HEK293 (cell line): ENCODE data around the gene MPP4.

ENCODE experiments used
- CTCF ChIA-PET: fragments of 350-600 bp; formaldehyde crosslinking; extraction: SDS; loops from one replicate; lab custom pipeline; 2021; ENCODE audit warnings: antibody characterized with exemption; lab: Yijun Ruan, JAX
- POLR2A ChIA-PET: fragments of 300-600 bp; formaldehyde crosslinking; extraction: SDS; loops from one replicate; lab custom pipeline; 2020; ENCODE audit warnings: antibody characterized with exemption, inconsistent platforms; lab: Yijun Ruan, JAX
- H3K27ac ChIP-seq: fragments of 200-500 bp; sonication (Bioruptor generic); 2 replicates; pipeline ENCODE4 v1.5.1; 2014; ENCODE audit warnings: low read depth, low read length, control low read depth, inconsistent platforms; ENCODE audit errors: extremely low read depth
- H3K36me3 ChIP-seq, 2 experiments: fragments of 200-500 bp in 1 of 2; sonication (Bioruptor generic) in 1 of 2; 1 replicate in 1 of 2; 2 replicates in 1 of 2; pipeline ENCODE4 v1.5.1; 2014 to 2017; ENCODE audit warnings: inconsistent platforms in 2 of 2, low read length in 2 of 2; ENCODE audit not compliant: control insufficient read depth in 2 of 2, insufficient read depth in 1 of 2
- H3K4me1 ChIP-seq: fragments of 200-500 bp; sonication (Bioruptor generic); 2 replicates; pipeline ENCODE4 v1.5.1; 2014; ENCODE audit warnings: mild to moderate bottlenecking, low read length, inconsistent platforms; ENCODE audit not compliant: control insufficient read depth, insufficient read depth
- H3K4me3 ChIP-seq: 2 replicates; pipeline ENCODE4 v1.5.1; 2011; ENCODE audit warnings: low read depth, mild to moderate bottlenecking, control low read depth, low read length, moderate library complexity
- H3K9me3 ChIP-seq: fragments of 200-500 bp; sonication (Bioruptor generic); 2 replicates; pipeline ENCODE4 v1.5.1; 2014; ENCODE audit warnings: low read depth, low read length, inconsistent platforms; ENCODE audit not compliant: control insufficient read depth, insufficient read depth
- HIC1 ChIP-seq: fragments of 450-650 bp; formaldehyde crosslinking; IDR thresholded peaks from 2 replicates; pipeline ENCODE4 v1.5.1; 2016; ENCODE audit warnings: missing biosample characterization, missing genetic modification characterization
- HOXA7 ChIP-seq: sonication (generic); formaldehyde crosslinking; IDR thresholded peaks from 2 replicates; pipeline ENCODE4 v1.8.1; 2022; ENCODE audit warnings: missing genetic modification reagents, borderline replicate concordance
- OSR2 ChIP-seq: fragments of 450-650 bp; formaldehyde crosslinking; IDR thresholded peaks from 2 replicates; pipeline ENCODE4 v1.5.1; 2016; ENCODE audit warnings: missing biosample characterization, missing genetic modification characterization
- ZBTB20 ChIP-seq: fragments of 450-650 bp; formaldehyde crosslinking; IDR thresholded peaks from 2 replicates; pipeline ENCODE4 v1.5.1; 2016; ENCODE audit warnings: missing biosample characterization, missing genetic modification characterization
- ZNF2 ChIP-seq: fragments of 450-650 bp; formaldehyde crosslinking; IDR thresholded peaks from 2 replicates; pipeline ENCODE4 v1.5.1; 2016; ENCODE audit warnings: missing biosample characterization, missing genetic modification characterization
- ZNF202 ChIP-seq: fragments of 450-650 bp; formaldehyde crosslinking; IDR thresholded peaks from 2 replicates; pipeline ENCODE4 v1.5.1; 2016; ENCODE audit warnings: missing biosample characterization, missing genetic modification characterization, borderline replicate concordance
- ZNF24 ChIP-seq: fragments of 450-650 bp; formaldehyde crosslinking; IDR thresholded peaks from 2 replicates; pipeline ENCODE4 v1.5.1; 2016; ENCODE audit warnings: missing biosample characterization, missing genetic modification characterization
- ZNF274 ChIP-seq, 2 experiments: fragments of 200-500 bp in 1 of 2; fragments of 450-650 bp in 1 of 2; sonication (Bioruptor generic) in 1 of 2; formaldehyde crosslinking in 1 of 2; IDR thresholded peaks; 2 replicates each; pipeline versions ENCODE4 v1.5.1 to v1.6.1; 2014 to 2016; ENCODE audit warnings: borderline replicate concordance in 1 of 2, inconsistent platforms in 1 of 2, low read length in 1 of 2, missing biosample characterization in 1 of 2, missing genetic modification characterization in 1 of 2
- ZNF404 ChIP-seq: fragments of 450-650 bp; formaldehyde crosslinking; IDR thresholded peaks from 2 replicates; pipeline ENCODE4 v1.5.1; 2017; ENCODE audit warnings: missing biosample characterization, missing genetic modification characterization
- ZNF426 ChIP-seq: fragments of 450-650 bp; formaldehyde crosslinking; IDR thresholded peaks from 2 replicates; pipeline ENCODE4 v1.5.1; 2017; ENCODE audit warnings: missing biosample characterization, missing genetic modification characterization, mild to moderate bottlenecking, inconsistent platforms, moderate library complexity
- ZNF473 ChIP-seq: fragments of 450-650 bp; formaldehyde crosslinking; IDR thresholded peaks from 2 replicates; pipeline ENCODE4 v1.5.1; 2017; ENCODE audit warnings: missing biosample characterization, missing genetic modification characterization
- ZNF488 ChIP-seq: fragments of 450-650 bp; formaldehyde crosslinking; IDR thresholded peaks from 2 replicates; pipeline ENCODE4 v1.5.1; 2016; ENCODE audit warnings: missing biosample characterization, missing genetic modification characterization
- ZNF518A ChIP-seq: fragments of 450-650 bp; formaldehyde crosslinking; conservative IDR thresholded peaks from 2 replicates; pipeline ENCODE4 v1.5.1; 2016; ENCODE audit warnings: low read depth, missing biosample characterization, missing genetic modification characterization
- ZNF549 ChIP-seq: fragments of 450-650 bp; IDR thresholded peaks from 2 replicates; pipeline ENCODE4 v1.5.1; 2018; ENCODE audit warnings: missing biosample characterization, missing genetic modification characterization, mild to moderate bottlenecking, inconsistent platforms, moderate library complexity
- ZNF658 ChIP-seq: fragments of 450-650 bp; formaldehyde crosslinking; IDR thresholded peaks from 2 replicates; pipeline ENCODE4; 2016; ENCODE audit warnings: missing biosample characterization, missing genetic modification characterization
- ZNF776 ChIP-seq: fragments of 450-650 bp; formaldehyde crosslinking; IDR thresholded peaks from 2 replicates; pipeline ENCODE4 v1.5.0; 2017; ENCODE audit warnings: missing biosample characterization, missing genetic modification characterization, borderline replicate concordance
- ZSCAN16 ChIP-seq: fragments of 450-650 bp; formaldehyde crosslinking; IDR thresholded peaks from 2 replicates; pipeline ENCODE4 v1.5.1; 2016; ENCODE audit warnings: missing biosample characterization, missing genetic modification characterization
- ZSCAN4 ChIP-seq: fragments of 450-650 bp; formaldehyde crosslinking; IDR thresholded peaks from 2 replicates; pipeline ENCODE4 v1.5.1; 2017; ENCODE audit warnings: missing biosample characterization, missing genetic modification characterization
- TF ChIP-seq, protein P1 (sequence below): IDR thresholded peaks from 2 replicates; pipeline ENCODE4 v1.6.1; 2011; ENCODE audit warnings: mild to moderate bottlenecking, low read depth, low read length, borderline replicate concordance
- TF ChIP-seq, protein P2 (sequence below): fragments of 450-650 bp; formaldehyde crosslinking; IDR thresholded peaks from 2 replicates; pipeline ENCODE4 v1.5.1; 2016; ENCODE audit warnings: missing biosample characterization, missing genetic modification characterization, low read depth

The MPP4 gene

DNA sequence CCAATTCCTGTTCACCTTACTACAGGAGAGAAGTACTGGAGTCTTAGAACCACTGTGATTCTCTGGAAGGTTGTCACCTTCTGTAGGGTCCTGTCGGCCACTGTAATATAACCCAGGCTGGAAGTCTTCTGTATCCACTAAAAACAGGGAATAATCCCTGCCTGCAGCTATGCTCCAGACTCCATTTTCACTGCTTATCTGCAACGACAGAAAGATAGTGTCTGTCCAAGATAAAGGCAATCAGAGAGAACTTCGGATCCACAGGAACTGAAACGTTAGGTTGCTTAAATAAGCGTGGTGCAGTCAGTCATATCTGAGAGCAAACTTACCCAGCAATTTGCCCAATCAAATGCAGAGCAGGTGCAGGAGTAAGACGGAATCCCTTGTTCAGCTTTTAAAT lies 48.1 kb upstream of the MPP4 start (continued):
- TF ChIP-seq ZNF518A, result no peak
- TF ChIP-seq OSR2, result no peak
- no peak for TF ChIP-seq ZNF404 (tag by site-specific recombination)
- TF ChIP-seq ZNF426 (tag by site-specific recombination), result no peak
- no peak for TF ChIP-seq ZSCAN16
- TF ChIP-seq ZNF2, result no peak
- TF ChIP-seq, protein P1, sequence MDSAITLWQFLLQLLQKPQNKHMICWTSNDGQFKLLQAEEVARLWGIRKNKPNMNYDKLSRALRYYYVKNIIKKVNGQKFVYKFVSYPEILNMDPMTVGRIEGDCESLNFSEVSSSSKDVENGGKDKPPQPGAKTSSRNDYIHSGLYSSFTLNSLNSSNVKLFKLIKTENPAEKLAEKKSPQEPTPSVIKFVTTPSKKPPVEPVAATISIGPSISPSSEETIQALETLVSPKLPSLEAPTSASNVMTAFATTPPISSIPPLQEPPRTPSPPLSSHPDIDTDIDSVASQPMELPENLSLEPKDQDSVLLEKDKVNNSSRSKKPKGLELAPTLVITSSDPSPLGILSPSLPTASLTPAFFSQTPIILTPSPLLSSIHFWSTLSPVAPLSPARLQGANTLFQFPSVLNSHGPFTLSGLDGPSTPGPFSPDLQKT, result no peak

DNA sequence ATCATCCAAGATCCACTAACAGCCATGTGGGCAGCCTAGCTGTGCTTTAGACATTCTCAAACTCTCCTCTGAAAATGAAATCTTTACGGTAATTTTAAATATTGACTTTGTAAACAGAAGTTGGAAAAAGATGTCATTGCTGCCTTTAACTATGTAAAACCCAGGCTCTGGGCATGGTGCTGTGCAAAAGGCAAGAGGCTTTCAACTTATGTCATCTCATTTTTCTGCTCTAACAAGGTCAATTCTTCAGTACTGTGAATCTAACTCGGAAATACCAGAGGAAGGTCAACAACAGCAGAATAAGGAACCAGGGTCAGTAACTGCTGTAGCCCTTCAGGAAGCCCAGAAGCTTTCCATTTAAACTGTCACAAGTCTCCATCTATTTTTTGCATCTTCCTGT lies 37.0 kb upstream of the MPP4 start:
- TF ChIP-seq ZNF274 (IDR thresholded peaks at IDR 0.05; ENCODE audit: low read length) (no peak), ZNF274 (tag by site-specific recombination; IDR thresholded peaks at IDR 0.05; ENCODE audit: borderline replicate concordance) (no peak), ZNF202 (tag by site-specific recombination) (no peak), ZNF488 (no peak), HOXA7 (CRISPR knock-in tag) (no peak), ZNF473 (tag by site-specific recombination) (no peak), ZNF658 (no peak), HIC1 (tag by site-specific recombination) (no peak), ZBTB20 (no peak), ZNF24 (tag by site-specific recombination) (no peak), ZSCAN4 (no peak), ZNF549 (no peak), ZNF776 (no peak)
- TF ChIP-seq, protein P2, sequence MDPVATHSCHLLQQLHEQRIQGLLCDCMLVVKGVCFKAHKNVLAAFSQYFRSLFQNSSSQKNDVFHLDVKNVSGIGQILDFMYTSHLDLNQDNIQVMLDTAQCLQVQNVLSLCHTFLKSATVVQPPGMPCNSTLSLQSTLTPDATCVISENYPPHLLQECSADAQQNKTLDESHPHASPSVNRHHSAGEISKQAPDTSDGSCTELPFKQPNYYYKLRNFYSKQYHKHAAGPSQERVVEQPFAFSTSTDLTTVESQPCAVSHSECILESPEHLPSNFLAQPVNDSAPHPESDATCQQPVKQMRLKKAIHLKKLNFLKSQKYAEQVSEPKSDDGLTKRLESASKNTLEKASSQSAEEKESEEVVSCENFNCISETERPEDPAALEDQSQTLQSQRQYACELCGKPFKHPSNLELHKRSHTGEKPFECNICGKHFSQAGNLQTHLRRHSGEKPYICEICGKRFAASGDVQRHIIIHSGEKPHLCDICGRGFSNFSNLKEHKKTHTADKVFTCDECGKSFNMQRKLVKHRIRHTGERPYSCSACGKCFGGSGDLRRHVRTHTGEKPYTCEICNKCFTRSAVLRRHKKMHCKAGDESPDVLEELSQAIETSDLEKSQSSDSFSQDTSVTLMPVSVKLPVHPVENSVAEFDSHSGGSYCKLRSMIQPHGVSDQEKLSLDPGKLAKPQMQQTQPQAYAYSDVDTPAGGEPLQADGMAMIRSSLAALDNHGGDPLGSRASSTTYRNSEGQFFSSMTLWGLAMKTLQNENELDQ (tag by site-specific recombination), result no peak

More for the DNA sequence above, 37.0 kb upstream of the MPP4 start:
- ChIA-PET POLR2A (no interaction called here), CTCF (interaction anchor here (0.6 kb wide), 2 partner anchors 724 to 737 kb away, joined by 3 to 6 read pairs; no protein-coding TSS in a partner anchor)
- no peak overlapping the region for H3K27ac ChIP-seq
- no peaks in the 10 kb centered on the region; the same call in 1 of the 2 replicates for H3K9me3 ChIP-seq
- no peaks in the 10 kb centered on the region for H3K4me1 ChIP-seq
- no peak overlapping the region for H3K4me3 ChIP-seq
- peaks cover 35 to 63% of the 10 kb centered on the region in 2 experiments for H3K36me3 ChIP-seq
